Endodermal cell (in vitro differentiated cells): ENCODE results near the gene SEC14L1. TPM values are rescaled to one million over a fixed set of nuclear protein-coding genes. Genes with fewer than 3 reads are reported as not detected.

Source experiments
- DNase-seq: peaks from one replicate; pipeline ENCODE4 v3.0.0-alpha.2; 2017
- H3K27ac ChIP-seq: 2 replicates; pipeline ENCODE4 v1.5.1; 2013; ENCODE audit warnings: mild to moderate bottlenecking, low read depth, low read length, moderate library complexity
- H3K27me3 ChIP-seq: 2 replicates; pipeline ENCODE4 v1.6.1; 2013; ENCODE audit warnings: mild to moderate bottlenecking, low read length, moderate library complexity; ENCODE audit not compliant: insufficient read depth, control insufficient read depth, poor library complexity, severe bottlenecking
- H3K36me3 ChIP-seq: 2 replicates; pipeline ENCODE4 v1.7.0; 2013; ENCODE audit warnings: mild to moderate bottlenecking, low read length, moderate library complexity; ENCODE audit not compliant: control insufficient read depth, insufficient read depth
- H3K4me1 ChIP-seq: one replicate; pipeline ENCODE4 v1.7.0; 2013; ENCODE audit warnings: low read length; ENCODE audit not compliant: control insufficient read depth, insufficient read depth
- H3K4me3 ChIP-seq: 2 replicates; pipeline ENCODE4 v1.5.1; 2013; ENCODE audit warnings: mild to moderate bottlenecking, low read length, moderate library complexity
- H3K9ac ChIP-seq: 2 replicates; pipeline ENCODE4 v1.6.1; 2013; ENCODE audit warnings: mild to moderate bottlenecking, low read length, moderate library complexity; ENCODE audit not compliant: poor library complexity, severe bottlenecking; ENCODE audit errors: extremely low read depth
- H3K9me3 ChIP-seq: 2 replicates; pipeline ENCODE4 v1.6.1; 2013; ENCODE audit warnings: mild to moderate bottlenecking, low read length, moderate library complexity; ENCODE audit not compliant: control insufficient read depth
- H3K27ac Mint-ChIP-seq: 2 replicates; pipeline ENCODE4 v1.8.0; 2020; ENCODE audit warnings: mixed read lengths
- H3K27me3 Mint-ChIP-seq: 2 replicates; pipeline ENCODE4 v1.8.0; 2021; ENCODE audit warnings: mild to moderate bottlenecking, mixed read lengths; ENCODE audit not compliant: insufficient read depth
- H3K36me3 Mint-ChIP-seq: 2 replicates; pipeline ENCODE4 v1.8.0; 2020; ENCODE audit warnings: low read depth, mixed read lengths
- H3K4me1 Mint-ChIP-seq: 2 replicates; pipeline ENCODE4 v1.8.0; 2020; ENCODE audit warnings: mixed read lengths
- H3K4me3 Mint-ChIP-seq: 2 replicates; pipeline ENCODE4 v1.8.0; 2020; ENCODE audit warnings: mild to moderate bottlenecking, moderate library complexity, mixed read lengths
- H3K9me3 Mint-ChIP-seq: 2 replicates; pipeline ENCODE4 v1.8.0; 2020; ENCODE audit warnings: mild to moderate bottlenecking, mixed read lengths
- CTCF ChIP-seq: fragments of 200-600 bp; sonication (generic); conservative IDR thresholded peaks from 2 replicates; pipeline ENCODE4 v1.5.0; 2021; ENCODE audit warnings: antibody characterized with exemption, mild to moderate bottlenecking
- WGBS, 2 experiments: methylation state at CpG; one replicate each; pipeline versions ENCODE4 v1.1.5 to v1.1.7; 2013; ENCODE audit warnings: missing lambda C conversion rate in 2 of 2, mixed read lengths in 1 of 2; ENCODE audit not compliant: insufficient coverage in 1 of 2, insufficient read length in 1 of 2; 5-methylcytosine and 5-hydroxymethylcytosine counted together
- total RNA-seq, 2 donors: library from RNA; stranded (reverse); fragmentation: NEBNext Ultra II Directional in 1 of 2; extraction: Animal tissue kit (Norgen Biotek cat#: 25700) in 1 of 2; gene quantifications; 2 replicates in 1 of 2; 3 replicates in 1 of 2; pipeline ENCODE4 v1.2.1, GENCODE V29; 2021

SEC14L1 gene
- total RNA-seq, 2 donors from 2014 or later: 77.0 to 87.4 TPM

GRCh38 chr17:77256710-77257109, 115.9 kb downstream of the SEC14L1 start:
- H3K27me3 Mint-ChIP-seq: no peaks in the 10 kb centered on the region
- TF ChIP-seq CTCF: peak; percentile 32
- H3K4me1 Mint-ChIP-seq: peaks cover 6% of the 10 kb centered on the region
- no peak overlapping the region for H3K27ac Mint-ChIP-seq
- H3K9me3 Mint-ChIP-seq: no peaks in the 10 kb centered on the region
- Histone ChIP-seq H3K4me3 (no peak overlapping the region), H3K9ac (no peak overlapping the region), H3K36me3 (no peaks in the 10 kb centered on the region), H3K9me3 (no peaks in the 10 kb centered on the region), H3K27ac (no peak overlapping the region), H3K27me3 (no peaks in the 10 kb centered on the region), H3K4me1 (no peaks in the 10 kb centered on the region)
- no peaks in the 10 kb centered on the region for H3K36me3 Mint-ChIP-seq
- WGBS, 2 experiments: 92 to 100% methylated on average over 2 of the region's 2 CpGs
- peak; percentile 55 for DNase-seq
- H3K4me3 Mint-ChIP-seq: no peak overlapping the region

- Mint-ChIP-seq H3K9me3 (no peaks in the 10 kb centered on the region), H3K27ac (no peak overlapping the region), H3K4me3 (no peak overlapping the region), H3K4me1 (peaks cover 6% of the 10 kb centered on the region), H3K36me3 (no peaks in the 10 kb centered on the region), H3K27me3 (no peaks in the 10 kb centered on the region)
- H3K36me3 ChIP-seq: no peaks in the 10 kb centered on the region
- no peak overlapping the region for H3K4me3 ChIP-seq
- no peak for TF ChIP-seq CTCF
- no peak overlapping the region for H3K27ac ChIP-seq
- no peaks in the 10 kb centered on the region for H3K27me3 ChIP-seq
- 97 to 100% methylated on average over 1 of the region's 1 CpG for WGBS, 2 experiments
- DNase-seq: no peak
- no peak overlapping the region for H3K9ac ChIP-seq
- no peaks in the 10 kb centered on the region for H3K4me1 ChIP-seq
- H3K9me3 ChIP-seq: no peaks in the 10 kb centered on the region
Observed at GRCh38 chr17:77257169-77257568, 116.4 kb downstream of the SEC14L1 start.

GRCh38 chr17:77257596-77258458, 117.1 kb downstream of the SEC14L1 start:
- Mint-ChIP-seq H3K4me1 (peaks cover 3% of the 10 kb centered on the region), H3K27me3 (no peaks in the 10 kb centered on the region), H3K36me3 (no peaks in the 10 kb centered on the region), H3K9me3 (no peaks in the 10 kb centered on the region), H3K27ac (no peak overlapping the region), H3K4me3 (no peak overlapping the region)
- WGBS, 2 experiments: 96 to 97% methylated on average over 23 to 27 of the region's 27 CpGs
- Histone ChIP-seq H3K27ac (no peak overlapping the region), H3K4me1 (no peaks in the 10 kb centered on the region), H3K27me3 (no peaks in the 10 kb centered on the region), H3K9ac (no peak overlapping the region), H3K9me3 (no peaks in the 10 kb centered on the region), H3K4me3 (no peak overlapping the region), H3K36me3 (no peaks in the 10 kb centered on the region)
- DNase-seq: peak; percentile 42
- TF ChIP-seq CTCF: no peak
